H1 (cell line): ENCODE results near the gene CEP97. TPM values are rescaled to one million over a fixed set of nuclear protein-coding genes. Genes with fewer than 3 reads are reported as not detected.

Experiments
- BACH1 ChIP-seq: IDR thresholded peaks from 2 replicates; pipeline ENCODE4 v1.6.1; 2012; ENCODE audit warnings: low read length, improper control_type of control experiment
- CBX5 ChIP-seq: fragments of 300-800, 300-1000 bp; sonication (generic); IDR thresholded peaks from 2 replicates; pipeline ENCODE4 v1.7.1; 2016; ENCODE audit warnings: antibody characterized with exemption, low read length, low read depth
- CBX8 ChIP-seq: fragments of 300-800, 300-1000 bp; sonication (generic); IDR thresholded peaks from 2 replicates; pipeline ENCODE4 v1.7.1; 2016; ENCODE audit warnings: low read depth, low read length, borderline replicate concordance
- CHD1 ChIP-seq: IDR thresholded peaks from 2 replicates; pipeline ENCODE4 v1.6.1; 2012; ENCODE audit warnings: low read depth, low read length, improper control_type of control experiment
- CTBP2 ChIP-seq: IDR thresholded peaks from 2 replicates; pipeline ENCODE4 v1.7.0; 2011; ENCODE audit warnings: borderline replicate concordance, mild to moderate bottlenecking, moderate library complexity, mixed read lengths, low read length; ENCODE audit not compliant: insufficient read depth, insufficient read length
- CTCF ChIP-seq, 3 experiments: IDR thresholded peaks; 1 replicate in 2 of 3; 2 replicates in 1 of 3; pipeline versions ENCODE4 v1.5.1 to v1.6.1; 2011; ENCODE audit warnings: low read length in 3 of 3, mild to moderate bottlenecking in 3 of 3, inconsistent platforms in 2 of 3, low read depth in 1 of 3, moderate library complexity in 1 of 3; ENCODE audit not compliant: insufficient read depth in 1 of 3; ENCODE audit errors: control extremely low read depth in 1 of 3
- EGR1 ChIP-seq: IDR thresholded peaks from 2 replicates; pipeline ENCODE4 v1.6.1; 2011; ENCODE audit warnings: low read depth, low read length, borderline replicate concordance
- GTF2F1 ChIP-seq: IDR thresholded peaks from 2 replicates; pipeline ENCODE4 v1.6.1; 2012; ENCODE audit warnings: low read depth, low read length, improper control_type of control experiment, borderline replicate concordance
- HDAC2 ChIP-seq, 2 experiments: fragments of 300-600 bp in 1 of 2; sonication (generic) in 1 of 2; IDR thresholded peaks; 2 replicates each; pipeline ENCODE4 v1.6.1; 2011 to 2012; ENCODE audit warnings: low read depth in 2 of 2, low read length in 2 of 2, mild to moderate bottlenecking in 2 of 2, moderate library complexity in 2 of 2, borderline replicate concordance in 1 of 2, inconsistent platforms in 1 of 2
- JUND ChIP-seq: IDR thresholded peaks from 2 replicates; pipeline ENCODE4 v1.6.1; 2011; ENCODE audit warnings: mild to moderate bottlenecking, improper control_type of control experiment, low read length
- KDM1A ChIP-seq: fragments of 200-600, 300-600 bp; sonication (generic); IDR thresholded peaks from 2 replicates; pipeline ENCODE4 v1.7.1; 2016; ENCODE audit warnings: mild to moderate bottlenecking, low read length, borderline replicate concordance
- NANOG ChIP-seq: IDR thresholded peaks from 2 replicates; pipeline ENCODE4 v1.6.1; 2011; ENCODE audit warnings: low read length, low read depth, mild to moderate bottlenecking, inconsistent platforms; ENCODE audit not compliant: insufficient read depth, poor library complexity, severe bottlenecking
- NRF1 ChIP-seq: IDR thresholded peaks from 2 replicates; pipeline ENCODE4 v1.6.1; 2011; ENCODE audit warnings: mild to moderate bottlenecking, low read depth, low read length, improper control_type of control experiment
- POLR2AphosphoS5 ChIP-seq: IDR thresholded peaks from 2 replicates; pipeline ENCODE4 v1.6.1; 2011; ENCODE audit warnings: low read depth, low read length
- POU5F1 ChIP-seq: IDR thresholded peaks from 2 replicates; pipeline ENCODE4 v1.6.1; 2011; ENCODE audit warnings: low read depth, mild to moderate bottlenecking, low read length, moderate library complexity
- SAP30 ChIP-seq: fragments of 300-600 bp; sonication (generic); IDR thresholded peaks from 2 replicates; pipeline ENCODE4 v1.7.1; 2012; ENCODE audit warnings: low read length, moderate library complexity, mild to moderate bottlenecking, inconsistent platforms; ENCODE audit not compliant: insufficient read depth, insufficient replicate concordance
- SIRT6 ChIP-seq: IDR thresholded peaks from one replicate; pipeline ENCODE4 v1.7.1; 2012; ENCODE audit warnings: low read length, inconsistent platforms
- SIX5 ChIP-seq: IDR thresholded peaks from 2 replicates; pipeline ENCODE4 v1.6.1; 2011; ENCODE audit warnings: mild to moderate bottlenecking, low read depth, low read length
- SP2 ChIP-seq: IDR thresholded peaks from 2 replicates; pipeline ENCODE4 v1.6.1; 2012; ENCODE audit warnings: mild to moderate bottlenecking, low read length, inconsistent platforms
- SUZ12 ChIP-seq: fragments of 200-600 bp; sonication (generic); IDR thresholded peaks from 2 replicates; pipeline ENCODE4 v1.6.1; 2012; ENCODE audit warnings: mild to moderate bottlenecking, inconsistent platforms, low read length, moderate library complexity, mixed read lengths
- TCF12 ChIP-seq: IDR thresholded peaks from 2 replicates; pipeline ENCODE4 v1.6.1; 2011; ENCODE audit warnings: low read depth, mild to moderate bottlenecking, low read length
- ZNF274 ChIP-seq: IDR thresholded peaks from 2 replicates; pipeline ENCODE4 v1.7.0; 2012; ENCODE audit warnings: low read length, borderline replicate concordance; ENCODE audit errors: extremely low read depth
- polyA plus RNA-seq, 7 experiments: library from polyadenylated mRNA; depleted of rRNA in 3 of 7; stranded (reverse) in 5 of 7; unstranded in 2 of 7; fragments of >200 nt in 5 of 7; fragments of 200-250 nt in 2 of 7; gene quantifications; 1 replicate in 5 of 7; 2 replicates in 1 of 7; 4 replicates in 1 of 7; pipeline versions ENCODE4 v1.2.1 to v1.2.3, GENCODE V29; 2011 to 2013; ENCODE audit warnings: missing spikeins in 2 of 7, mixed read lengths in 2 of 7
- total RNA-seq: library from RNA; stranded (reverse); fragmentation: NEBNext Ultra II Directional; extraction: Animal tissue kit (Norgen Biotek cat#: 25700); gene quantifications from 2 replicates; pipeline ENCODE4 v1.2.1, GENCODE V29; 2021

Gene CEP97
- total and polyA plus RNA-seq, 2 of the 8 experiments (the other 6 are each of a cell fraction or from before 2014, with no cell fraction given), result 1.6 to 13.2 TPM

GRCh38 chr3:101724329-101725193, at the start of gene CEP97 (continued):
- TF ChIP-seq POU5F1 (no peak), CTCF (IDR thresholded peaks at IDR 0.05; ENCODE audit: control extremely low read depth in 1 of 3, insufficient read depth in 1 of 3, low read depth in 1 of 3, low read length in 3 of 3) (no peak), SUZ12 (no peak), TCF12 (no peak), SAP30 (peak; percentile 23), NANOG (no peak), SIRT6 (no peak), CBX5 (no peak), GTF2F1 (no peak), SIX5 (peak; percentile 91), CBX8 (no peak), BACH1 (no peak), CTBP2 (no peak), CHD1 (no peak), ZNF274 (no peak), EGR1 (no peak), JUND (no peak), POLR2AphosphoS5 (peak; percentile 44), NRF1 (no peak), HDAC2 (IDR thresholded peaks at IDR 0.05; ENCODE audit: borderline replicate concordance in 1 of 2, low read depth in 2 of 2, low read length in 2 of 2) (0 out of 4 replicates have a peak, but pooled peaks have one; percentile 22 to 27), SP2 (no peak), KDM1A (no peak)
